Measurements from ENCODE around the gene SLC35D1.
"Not testable (repeated sequence)": the region's sequence is repeated elsewhere in the genome, so short reads cannot be mapped to it uniquely, and the experiment has no call there.

SLC35D1 gene

GRCh38 chr1:66993076-66993475, 60.9 kb downstream of the SLC35D1 start:
- Histone ChIP-seq H3K4me1 (ENCODE audit: insufficient read depth, insufficient read length) (no peaks in the 10 kb centered on the region), H3K36me3 (ENCODE audit: insufficient read depth, insufficient read length, low read length) (peaks cover 22% of the 10 kb centered on the region)
- TF ChIP-seq YY1 (IDR thresholded peaks at IDR 0.05; ENCODE audit: insufficient read depth, insufficient read length): no peak
- TF ChIP-seq SUZ12 (IDR thresholded peaks at IDR 0.05; ENCODE audit: extremely low read depth, insufficient read depth, insufficient read length): no peak
- no peak for TF ChIP-seq ZNF274 (IDR thresholded peaks at IDR 0.05; ENCODE audit: low read depth, low read length)

DNA sequence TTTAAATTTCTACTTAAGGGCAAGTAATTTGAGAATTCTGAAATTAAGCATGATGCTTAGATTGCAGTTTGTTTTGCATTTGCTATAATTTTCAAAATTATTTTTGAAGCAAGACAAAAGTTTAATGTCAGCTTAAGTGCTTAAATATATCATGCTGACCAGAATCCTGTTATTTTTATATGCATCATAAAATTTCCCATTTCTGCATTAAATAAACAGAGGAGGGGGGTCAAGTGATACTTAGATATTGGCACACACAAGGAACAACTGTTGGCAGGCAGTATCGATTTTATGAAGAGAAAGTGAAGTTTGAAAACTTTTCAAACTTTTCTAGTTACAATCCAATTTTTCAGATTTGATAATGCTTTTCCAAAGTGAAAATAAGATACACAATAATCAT, 68.1 kb downstream of the SLC35D1 start:
- H3K36me3 ChIP-seq (ENCODE audit: insufficient read depth, insufficient read length, low read length): peaks cover 85% of the 10 kb centered on the region
- no peak overlapping the region for H3K9ac ChIP-seq (ENCODE audit: insufficient read length, low read depth)
- no peak for DNase-seq (ENCODE audit: low read depth, low spot score)
- no peak overlapping the region for H3K4me3 ChIP-seq (ENCODE audit: insufficient read length, low read depth)
- H3K27me3 ChIP-seq (ENCODE audit: insufficient read depth, insufficient read length): no peaks in the 10 kb centered on the region
- H3K9me3 ChIP-seq (ENCODE audit: insufficient read depth, low read length): no peaks in the 10 kb centered on the region
- TF ChIP-seq YY1 (IDR thresholded peaks at IDR 0.05; ENCODE audit: insufficient read depth, insufficient read length): no peak
- no peak for TF ChIP-seq SUZ12 (IDR thresholded peaks at IDR 0.05; ENCODE audit: extremely low read depth, insufficient read depth, insufficient read length)
- TF ChIP-seq ZNF274 (IDR thresholded peaks at IDR 0.05; ENCODE audit: low read depth, low read length): no peak
- no peaks in the 10 kb centered on the region for H3K4me1 ChIP-seq (ENCODE audit: insufficient read depth, insufficient read length)

More at GRCh38 chr1:66993076-66993475, 60.9 kb downstream of the SLC35D1 start:
- Histone ChIP-seq H3K27me3 (ENCODE audit: insufficient read depth, insufficient read length) (no peaks in the 10 kb centered on the region), H3K9me3 (ENCODE audit: insufficient read depth, low read length) (no peaks in the 10 kb centered on the region), H3K4me3 (ENCODE audit: insufficient read length, low read depth) (no peak overlapping the region), H3K9ac (ENCODE audit: insufficient read length, low read depth) (no peak overlapping the region)
- no peak for DNase-seq (ENCODE audit: low read depth, low spot score)

DNA sequence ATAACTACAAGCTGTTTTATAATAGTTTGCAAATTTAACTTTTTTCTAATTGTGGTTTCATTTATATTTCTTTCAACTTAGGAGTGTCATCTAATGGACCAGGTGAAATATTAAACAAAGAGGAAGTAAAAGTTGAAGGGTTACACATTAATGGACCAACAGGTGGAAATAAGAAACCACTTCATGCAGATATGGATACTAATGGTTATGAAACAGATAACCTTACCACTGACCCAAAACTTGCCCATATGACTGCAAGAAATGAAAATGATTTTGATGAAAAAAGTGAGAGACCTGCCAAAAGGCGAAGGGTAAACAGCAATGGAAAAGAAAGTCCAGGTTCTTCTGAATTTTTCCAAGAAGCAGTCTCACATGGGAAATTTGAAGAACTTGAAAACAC, 69.5 kb downstream of the SLC35D1 start:
- Histone ChIP-seq H3K9me3 (ENCODE audit: insufficient read depth, low read length) (no peaks in the 10 kb centered on the region), H3K27me3 (ENCODE audit: insufficient read depth, insufficient read length) (no peaks in the 10 kb centered on the region), H3K4me3 (ENCODE audit: insufficient read length, low read depth) (no peak overlapping the region), H3K36me3 (ENCODE audit: insufficient read depth, insufficient read length, low read length) (peaks cover 95% of the 10 kb centered on the region), H3K4me1 (ENCODE audit: insufficient read depth, insufficient read length) (no peaks in the 10 kb centered on the region), H3K9ac (ENCODE audit: insufficient read length, low read depth) (no peak overlapping the region)
- DNase-seq (ENCODE audit: low read depth, low spot score): no peak
- no peak for TF ChIP-seq SUZ12 (IDR thresholded peaks at IDR 0.05; ENCODE audit: extremely low read depth, insufficient read depth, insufficient read length)
- no peak for TF ChIP-seq ZNF274 (IDR thresholded peaks at IDR 0.05; ENCODE audit: low read depth, low read length)
- no peak for TF ChIP-seq YY1 (IDR thresholded peaks at IDR 0.05; ENCODE audit: insufficient read depth, insufficient read length)

GRCh38 chr1:66982561-66983260, 71.2 kb downstream of the SLC35D1 start:
- Histone ChIP-seq H3K36me3 (ENCODE audit: insufficient read depth, insufficient read length, low read length) (peaks cover 97% of the 10 kb centered on the region), H3K27me3 (ENCODE audit: insufficient read depth, insufficient read length) (no peaks in the 10 kb centered on the region), H3K9me3 (ENCODE audit: insufficient read depth, low read length) (no peaks in the 10 kb centered on the region), H3K4me1 (ENCODE audit: insufficient read depth, insufficient read length) (no peaks in the 10 kb centered on the region), H3K4me3 (ENCODE audit: insufficient read length, low read depth) (no peak overlapping the region), H3K9ac (ENCODE audit: insufficient read length, low read depth) (no peak overlapping the region)
- no peak for TF ChIP-seq ZNF274 (IDR thresholded peaks at IDR 0.05; ENCODE audit: low read depth, low read length)
- no peak for TF ChIP-seq YY1 (IDR thresholded peaks at IDR 0.05; ENCODE audit: insufficient read depth, insufficient read length)
- no peak for TF ChIP-seq SUZ12 (IDR thresholded peaks at IDR 0.05; ENCODE audit: extremely low read depth, insufficient read depth, insufficient read length)
- no peak for DNase-seq (ENCODE audit: low read depth, low spot score)

GRCh38 chr1:66981679-66982078, 72.3 kb downstream of the SLC35D1 start:
- Histone ChIP-seq H3K36me3 (ENCODE audit: insufficient read depth, insufficient read length, low read length) (peaks cover 97% of the 10 kb centered on the region), H3K27me3 (ENCODE audit: insufficient read depth, insufficient read length) (no peaks in the 10 kb centered on the region), H3K9me3 (ENCODE audit: insufficient read depth, low read length) (no peaks in the 10 kb centered on the region), H3K4me1 (ENCODE audit: insufficient read depth, insufficient read length) (no peaks in the 10 kb centered on the region), H3K4me3 (ENCODE audit: insufficient read length, low read depth) (no peak overlapping the region), H3K9ac (ENCODE audit: insufficient read length, low read depth) (no peak overlapping the region)
- no peak for DNase-seq (ENCODE audit: low read depth, low spot score)
- TF ChIP-seq ZNF274 (IDR thresholded peaks at IDR 0.05; ENCODE audit: low read depth, low read length) (no peak), SUZ12 (IDR thresholded peaks at IDR 0.05; ENCODE audit: extremely low read depth, insufficient read depth, insufficient read length) (no peak), YY1 (IDR thresholded peaks at IDR 0.05; ENCODE audit: insufficient read depth, insufficient read length) (no peak)

- Histone ChIP-seq H3K9ac (ENCODE audit: insufficient read length, low read depth) (no peak overlapping the region), H3K4me3 (ENCODE audit: insufficient read length, low read depth) (no peak overlapping the region), H3K4me1 (ENCODE audit: insufficient read depth, insufficient read length) (no peaks in the 10 kb centered on the region), H3K9me3 (ENCODE audit: insufficient read depth, low read length) (no peaks in the 10 kb centered on the region), H3K36me3 (ENCODE audit: insufficient read depth, insufficient read length, low read length) (peaks cover 96% of the 10 kb centered on the region), H3K27me3 (ENCODE audit: insufficient read depth, insufficient read length) (no peaks in the 10 kb centered on the region)
- no peak for TF ChIP-seq SUZ12 (IDR thresholded peaks at IDR 0.05; ENCODE audit: extremely low read depth, insufficient read depth, insufficient read length)
- no peak for DNase-seq (ENCODE audit: low read depth, low spot score)
These were observed 73.1 kb downstream of the SLC35D1 start for GRCh38 chr1:66980745-66981367.

DNA sequence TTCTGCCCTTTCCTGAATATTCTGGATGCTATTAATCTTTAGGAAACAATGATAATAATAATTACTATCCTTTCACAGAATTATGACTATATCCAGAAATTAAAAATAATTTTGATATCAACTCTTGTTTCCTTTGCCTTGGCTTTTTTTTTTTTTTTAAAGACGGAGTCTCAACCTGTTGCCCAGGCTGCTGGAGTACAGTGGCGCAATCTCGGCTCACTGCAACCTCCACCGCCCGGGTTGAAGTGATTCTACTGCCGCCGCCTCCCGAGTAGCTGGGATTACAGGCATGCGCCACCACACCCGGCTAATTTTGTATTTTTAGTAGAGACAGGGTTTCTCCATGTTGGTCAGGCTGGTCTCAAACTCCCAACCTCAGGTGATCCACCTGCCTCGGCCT, 74.3 kb downstream of the SLC35D1 start:
- not testable (repeated sequence) for H3K4me3 ChIP-seq (ENCODE audit: insufficient read length, low read depth); H3K9me3 ChIP-seq (ENCODE audit: insufficient read depth, low read length); H3K9ac ChIP-seq (ENCODE audit: insufficient read length, low read depth); H3K4me1 ChIP-seq (ENCODE audit: insufficient read depth, insufficient read length); H3K27me3 ChIP-seq (ENCODE audit: insufficient read depth, insufficient read length); DNase-seq (ENCODE audit: low read depth, low spot score)
- peaks cover 91% of the 10 kb centered on the region for H3K36me3 ChIP-seq (ENCODE audit: insufficient read depth, insufficient read length, low read length)
